NCI-H2081 (cell line): ENCODE measurements around the gene PSMD14.

Source experiments
- DNase-seq, 2 experiments: peaks; one replicate each; lab custom pipeline; 2025; lab: John Stamatoyannopoulos, UW

Gene PSMD14

GRCh38 chr2:161418715-161419637 lies 110.8 kb downstream of the PSMD14 start:
- no peak for DNase-seq

- DNase-seq = no peak
Measured at GRCh38 chr2:161419638-161420190, 111.5 kb downstream of the PSMD14 start.

GRCh38 chr2:161420406-161421074 lies 112.3 kb downstream of the PSMD14 start:
- no peak for DNase-seq

- no peak for DNase-seq
Measured at GRCh38 chr2:161421686-161422085, 113.5 kb downstream of the PSMD14 start.

- no peak for DNase-seq
Measured at GRCh38 chr2:161422816-161423403, 114.7 kb downstream of the PSMD14 start.

- DNase-seq = no peak
Measured at GRCh38 chr2:161423421-161424393, 115.5 kb downstream of the PSMD14 start.

GRCh38 chr2:161424394-161424769 lies 116.2 kb downstream of the PSMD14 start:
- DNase-seq = no peak

- no peak for DNase-seq
Measured at GRCh38 chr2:161424891-161425727, 116.9 kb downstream of the PSMD14 start.

GRCh38 chr2:161425728-161426454 lies 117.7 kb downstream of the PSMD14 start:
- DNase-seq = no peak

GRCh38 chr2:161426455-161426921 lies 118.3 kb downstream of the PSMD14 start:
- DNase-seq = no peak

- DNase-seq = no peak
Measured at GRCh38 chr2:161426922-161427663, 118.9 kb downstream of the PSMD14 start.

GRCh38 chr2:161427664-161428587 lies 119.7 kb downstream of the PSMD14 start:
- no peak for DNase-seq

- DNase-seq = no peak
Measured at GRCh38 chr2:161430386-161430785, 122.2 kb downstream of the PSMD14 start.

- no peak for DNase-seq
Measured at GRCh38 chr2:161432107-161432506, 123.9 kb downstream of the PSMD14 start.

GRCh38 chr2:161434118-161434517 lies 125.9 kb downstream of the PSMD14 start:
- no peak for DNase-seq

- DNase-seq = no peak
Measured at GRCh38 chr2:161436411-161436810, 128.2 kb downstream of the PSMD14 start.

GRCh38 chr2:161438598-161438997 lies 130.4 kb downstream of the PSMD14 start:
- no peak for DNase-seq

GRCh38 chr2:161445097-161445496 lies 136.9 kb downstream of the PSMD14 start:
- no peak for DNase-seq
